GM12892 (cell line): ENCODE results near the gene RPAIN.

Source experiments
- POLR2A ChIP-seq: IDR thresholded peaks from 2 replicates; pipeline ENCODE4 v1.6.1; 2011; ENCODE audit warnings: low read depth, low read length, control low read depth
- POLR2AphosphoS5 ChIP-seq: IDR thresholded peaks from 2 replicates; pipeline ENCODE4 v1.6.1; 2011; ENCODE audit warnings: low read depth, low read length, control low read depth
- TAF1 ChIP-seq: IDR thresholded peaks from 2 replicates; pipeline ENCODE4 v1.6.1; 2011; ENCODE audit warnings: low read depth, mild to moderate bottlenecking, control low read depth, low read length, borderline replicate concordance

GRCh38 chr17:5370411-5370810, 49.6 kb upstream of the RPAIN start:
- no peak for TF ChIP-seq POLR2A
- TF ChIP-seq POLR2AphosphoS5, result no peak
- no peak for TF ChIP-seq TAF1
